Eye (tissue), 1 donor: ENCODE measurements around the gene GSS.

Source experiments
- DNase-seq: peaks from one replicate; pipeline ENCODE4 v3.0.0-alpha.2; 2015

Gene GSS

DNA sequence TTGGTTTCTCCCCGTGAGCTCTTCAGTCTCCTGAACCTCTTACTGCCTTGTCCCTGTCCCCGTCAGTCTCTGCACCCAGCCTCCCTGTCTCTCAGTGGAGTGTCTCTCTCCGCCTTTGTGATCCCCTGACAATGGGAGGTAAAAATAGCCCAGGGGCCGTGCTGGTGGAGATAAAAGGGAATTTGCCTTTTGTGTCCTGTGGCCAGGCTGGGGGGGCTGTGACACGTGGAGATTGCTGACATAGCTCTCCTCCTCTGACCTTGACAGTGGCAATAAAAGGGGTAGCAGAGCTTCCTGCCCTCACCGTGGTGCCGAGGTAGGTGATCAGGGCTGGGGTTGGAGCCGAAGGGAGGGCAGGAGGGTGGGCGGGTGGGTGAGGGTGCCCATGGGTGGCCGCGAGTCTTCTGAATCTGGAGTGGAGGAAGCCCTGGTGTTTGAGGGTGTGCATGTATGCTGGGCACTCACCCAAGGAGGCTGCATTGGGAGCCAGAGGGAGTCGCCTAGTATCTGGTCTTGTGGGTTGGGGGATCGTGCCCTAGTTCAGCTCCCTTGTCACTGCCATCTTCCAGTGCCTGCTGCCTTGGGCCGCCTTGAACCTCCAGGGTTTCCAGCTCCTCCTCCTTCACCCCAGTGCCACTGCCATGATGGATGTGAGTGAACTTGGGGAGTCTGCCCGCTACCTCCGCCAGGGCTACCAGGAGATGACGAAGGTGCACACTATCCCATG lies 21.9 kb upstream of the GSS start:
- DNase-seq = no peak

DNA sequence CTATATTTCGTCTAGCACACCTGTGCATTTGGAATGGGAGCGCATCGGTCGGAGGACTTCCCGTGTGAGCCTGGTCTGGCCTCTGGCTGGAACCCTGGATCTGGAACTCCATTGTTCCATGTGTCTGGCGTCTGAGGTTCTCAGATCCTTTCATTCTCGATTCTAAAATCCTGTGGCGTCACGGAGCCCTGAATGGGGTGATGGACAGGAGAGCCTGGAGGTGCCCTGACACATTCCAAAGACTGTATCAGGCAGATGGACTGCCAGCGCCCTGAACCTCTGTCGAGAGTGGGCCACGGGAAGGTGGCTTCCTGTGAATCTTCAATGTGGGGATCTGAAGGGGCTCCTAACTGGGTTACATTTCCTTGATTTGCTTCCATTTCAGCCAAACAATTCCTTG lies 20.7 kb upstream of the GSS start:
- DNase-seq = no peak

- DNase-seq = no peak
Observed at GRCh38 chr20:34974246-34974645, 18.6 kb upstream of the GSS start.

- no peak for DNase-seq
Observed at GRCh38 chr20:34971561-34972235, 16.1 kb upstream of the GSS start.

GRCh38 chr20:34970846-34971560 lies 15.4 kb upstream of the GSS start:
- no peak for DNase-seq

DNA sequence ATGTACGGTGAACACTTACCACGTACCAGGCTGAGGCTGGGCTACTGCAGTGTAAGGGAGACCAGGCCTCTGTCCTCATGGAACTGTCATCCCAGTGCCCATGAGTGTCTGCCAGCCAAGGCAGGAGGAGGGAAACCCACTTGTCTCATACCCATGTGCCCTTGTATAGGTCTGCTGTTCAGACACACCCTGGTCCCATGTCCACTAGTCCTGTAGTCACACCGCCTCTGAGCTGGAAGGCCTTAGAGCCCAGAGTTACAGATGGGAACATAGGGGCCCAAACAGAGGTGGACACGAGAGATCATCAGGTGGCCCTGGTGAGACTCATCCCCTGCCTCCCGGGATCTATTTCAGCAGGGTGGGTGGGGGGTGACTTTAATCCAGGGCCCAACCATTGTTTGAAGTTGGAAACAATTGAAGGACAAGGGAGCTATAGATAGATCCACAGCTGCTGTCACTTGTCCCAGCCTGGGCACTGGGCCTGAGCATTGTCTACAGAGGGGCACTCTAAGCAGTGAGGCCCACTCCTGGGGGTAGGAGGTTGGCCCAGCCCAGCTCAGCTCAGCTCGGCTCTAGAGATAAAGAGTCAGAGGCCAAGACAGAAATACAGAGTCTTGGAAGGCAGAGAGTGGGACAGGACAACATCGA lies 14.7 kb upstream of the GSS start:
- no peak for DNase-seq

DNA sequence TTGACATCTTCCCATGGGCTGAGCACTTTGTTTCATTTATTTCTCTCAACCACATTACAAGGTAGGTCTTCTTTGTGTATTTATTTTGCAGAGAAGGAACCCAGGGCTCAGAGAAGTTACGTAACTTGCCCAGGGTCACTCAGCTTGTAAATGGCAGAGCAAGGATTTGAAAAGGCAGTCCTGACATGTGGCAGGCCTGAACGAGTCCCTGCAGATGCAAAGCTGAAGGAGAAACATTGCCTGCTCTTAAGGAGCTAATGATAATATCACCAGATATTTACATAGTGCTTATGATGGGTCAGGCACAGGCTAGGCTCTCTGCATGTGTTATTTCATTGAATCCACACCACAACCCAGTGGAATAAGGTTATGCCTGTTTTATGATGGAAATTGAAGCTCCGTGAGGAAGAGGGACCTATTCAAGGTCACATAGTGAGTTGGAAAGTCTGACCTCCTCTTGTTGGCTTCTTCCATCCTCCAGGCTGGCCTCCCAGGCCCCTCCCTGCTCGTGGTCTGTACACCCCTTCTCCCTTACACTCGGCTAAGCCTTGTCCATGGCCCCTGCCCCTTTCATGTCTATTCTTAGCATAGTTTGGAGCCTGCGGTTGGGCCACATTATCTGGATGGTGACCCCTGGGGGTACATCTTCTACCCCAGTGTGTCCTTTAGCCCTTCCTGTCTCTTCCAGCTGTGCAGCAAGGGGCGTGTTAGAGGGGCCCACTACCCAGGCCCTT lies 12.6 kb upstream of the GSS start:
- no peak for DNase-seq

DNA sequence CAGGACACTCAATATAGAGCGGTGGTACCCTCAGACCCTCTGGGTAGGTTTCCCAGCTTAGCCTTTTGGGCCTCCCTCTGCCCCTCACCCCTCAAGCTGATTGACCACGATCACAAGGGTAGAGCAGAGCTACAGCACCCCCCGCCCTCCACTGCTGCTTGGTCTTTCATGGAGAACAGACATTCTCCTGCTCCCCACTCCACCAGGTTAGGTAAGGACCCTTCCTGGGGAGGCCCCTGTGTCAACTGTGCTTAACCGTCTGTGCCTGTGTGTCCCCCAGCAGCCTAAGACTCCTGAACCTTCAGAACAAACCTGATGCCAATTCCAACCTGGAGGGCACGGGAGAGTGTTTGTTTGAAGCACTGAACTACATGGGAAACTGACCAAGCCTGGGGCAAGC lies 11.8 kb upstream of the GSS start:
- no peak for DNase-seq

- DNase-seq = no peak
Observed at GRCh38 chr20:34965051-34965450, 9.4 kb upstream of the GSS start.

DNA sequence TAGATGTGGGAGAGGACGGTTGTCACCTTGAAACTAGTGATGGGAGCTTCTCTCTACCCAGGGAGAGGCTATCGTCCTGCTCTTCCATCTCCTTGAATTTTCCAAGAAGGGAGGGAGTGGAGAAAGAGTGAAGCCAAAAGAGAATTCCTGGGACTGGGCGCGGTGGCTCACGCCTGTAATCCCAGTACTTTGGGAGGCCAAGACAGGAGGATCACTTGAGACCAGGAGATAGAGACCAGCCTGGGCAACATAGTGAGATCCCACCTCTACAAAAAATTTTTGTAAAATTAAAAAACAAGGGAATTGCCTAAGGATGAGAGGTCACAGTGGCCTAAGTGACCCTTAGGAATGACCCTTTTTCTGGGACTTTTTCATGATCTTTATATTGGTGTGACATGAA lies 8.9 kb upstream of the GSS start:
- no peak for DNase-seq

DNA sequence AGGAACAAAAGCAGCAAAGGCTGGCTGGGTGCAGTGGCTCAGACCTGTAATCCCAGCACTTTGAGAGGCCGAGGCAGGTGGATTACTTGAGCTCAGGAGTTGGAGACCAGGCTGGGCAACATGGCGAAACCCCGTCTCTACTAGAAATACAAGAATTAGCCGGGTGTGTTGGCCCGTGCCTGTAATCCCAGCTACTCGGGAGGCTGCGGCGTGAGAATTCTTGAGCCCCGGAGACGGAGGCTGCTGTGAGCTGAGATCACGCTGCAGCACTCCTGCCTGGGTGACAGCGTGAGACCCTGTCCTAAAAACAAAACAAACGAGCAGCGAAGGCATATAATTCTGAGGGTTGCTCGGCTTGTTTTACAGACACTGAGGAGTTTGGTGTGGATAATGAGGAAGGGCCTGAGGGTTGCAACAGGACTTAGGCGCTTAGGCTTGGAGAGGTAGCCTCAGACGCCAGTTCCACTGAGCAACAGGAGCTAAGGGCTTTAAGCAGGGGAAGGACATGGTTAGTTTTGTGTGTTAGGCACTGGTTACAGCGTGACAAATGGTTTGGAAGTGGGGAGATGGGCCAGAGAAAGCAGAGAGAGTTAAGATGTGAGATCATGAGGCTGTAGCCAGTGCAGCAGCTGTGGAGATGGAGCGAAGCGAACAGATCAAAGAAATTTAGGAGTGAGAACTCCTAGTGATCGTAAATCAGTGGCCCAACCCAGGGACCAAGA lies 1.3 kb upstream of the GSS start:
- peak; percentile 16 for DNase-seq

- DNase-seq = no peak
Observed at GRCh38 chr20:34956041-34956458, 444 bp upstream of the GSS start.

- no peak for DNase-seq
Observed at GRCh38 chr20:34954904-34955230, 739 bp downstream of the GSS start.

DNA sequence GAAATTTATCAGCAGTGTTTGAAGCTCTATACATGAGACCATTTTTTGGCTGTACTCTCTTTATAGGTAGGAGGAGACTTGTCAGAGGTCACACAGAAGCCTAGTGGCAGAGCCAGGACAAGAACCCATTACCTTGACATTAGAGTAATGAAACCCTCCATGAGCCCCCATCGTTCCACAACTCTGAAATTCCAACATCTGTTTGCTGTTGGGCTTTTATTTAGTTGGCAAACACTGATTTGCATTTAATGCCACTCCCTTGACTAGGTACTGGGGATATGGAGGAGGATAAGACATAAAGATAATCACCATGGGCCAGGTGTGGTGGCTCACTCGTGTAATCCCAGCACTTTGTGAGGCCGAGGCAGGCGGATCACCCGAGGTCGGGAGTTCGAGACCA lies 1.6 kb downstream of the GSS start:
- DNase-seq = no peak

- DNase-seq = no peak
Observed at GRCh38 chr20:34952671-34953070, 2.9 kb downstream of the GSS start.

DNA sequence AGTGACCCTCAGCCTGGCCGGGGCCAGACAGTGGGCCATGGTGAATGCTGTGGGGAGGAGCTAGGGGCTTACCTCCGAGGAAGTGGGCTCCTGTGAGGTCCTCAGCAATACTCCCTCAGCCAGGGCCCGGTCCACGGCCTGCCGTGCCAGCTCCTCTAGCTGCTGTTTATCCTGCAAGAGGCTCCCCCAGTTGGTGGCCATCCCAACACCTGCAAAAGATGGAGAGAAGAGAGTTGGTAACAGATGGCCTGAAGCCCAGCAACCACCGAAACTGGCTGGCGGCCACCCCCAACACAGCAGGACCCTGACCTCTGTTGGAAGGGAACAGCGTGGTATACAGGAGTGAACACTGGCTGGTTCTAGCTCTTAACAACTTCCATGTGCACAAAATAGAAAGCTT lies 4.0 kb downstream of the GSS start:
- no peak for DNase-seq

DNA sequence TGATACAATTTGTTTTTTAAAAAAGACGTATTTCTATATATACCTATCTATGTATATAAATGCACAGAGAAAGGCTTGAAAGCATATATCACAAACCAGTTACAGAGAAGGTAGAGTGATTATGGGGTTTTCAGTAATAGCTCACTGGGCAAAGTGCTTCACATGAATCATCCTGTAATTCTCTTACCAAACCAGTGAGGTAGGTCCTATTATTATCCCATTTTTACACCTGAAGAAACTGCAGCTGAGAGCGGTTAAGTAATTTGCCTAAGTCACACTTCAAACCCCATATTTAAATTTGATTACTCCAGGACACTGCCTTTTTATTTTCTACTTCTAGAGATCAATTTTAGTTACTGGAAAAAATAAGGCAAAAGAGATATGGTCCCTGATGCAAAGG lies 4.4 kb downstream of the GSS start:
- no peak for DNase-seq

GRCh38 chr20:34949120-34949519 lies 6.5 kb downstream of the GSS start:
- no peak for DNase-seq

DNA sequence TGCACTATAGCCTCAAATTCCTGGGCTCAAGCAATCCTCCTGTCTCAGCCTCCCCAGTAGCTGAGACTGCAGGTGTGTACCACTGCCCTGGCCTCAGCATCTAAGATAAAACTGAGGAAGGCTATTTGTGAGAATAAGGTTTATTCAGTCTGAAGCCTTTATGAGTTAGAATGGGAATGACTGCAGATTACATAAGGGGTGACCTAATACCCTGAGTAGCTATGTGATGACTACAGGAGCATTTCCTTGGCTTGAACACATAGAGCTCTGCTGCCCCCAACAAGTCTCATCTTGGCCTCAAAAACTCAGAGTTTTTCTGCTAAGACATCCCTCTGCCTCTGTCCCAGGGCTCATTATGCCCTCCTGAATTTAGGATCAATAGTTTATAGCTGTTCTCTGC lies 7.6 kb downstream of the GSS start:
- DNase-seq = no peak

- no peak for DNase-seq
Observed at GRCh38 chr20:34947336-34947735, 8.3 kb downstream of the GSS start.

DNA sequence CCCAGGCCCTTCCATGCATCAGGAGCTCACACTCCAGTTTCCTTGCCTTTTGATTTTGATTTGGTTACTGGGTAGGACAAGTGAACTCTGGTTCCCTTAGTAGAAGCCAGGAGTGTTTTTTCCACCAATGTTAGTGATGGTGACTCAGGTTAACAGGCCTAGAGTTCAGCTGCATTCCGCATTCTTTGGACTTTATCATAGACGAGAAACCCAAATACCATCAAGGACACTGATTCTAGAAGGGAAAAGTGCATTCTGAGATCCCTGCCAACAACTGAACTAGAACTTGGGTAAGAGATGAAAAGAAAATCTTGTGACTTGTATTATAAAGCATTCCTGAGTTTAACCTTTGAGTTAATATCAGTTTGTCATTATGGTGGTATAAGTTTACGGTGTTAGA lies 8.9 kb downstream of the GSS start:
- DNase-seq = no peak

GRCh38 chr20:34945315-34946077 lies 10.1 kb downstream of the GSS start:
- DNase-seq = no peak
